HG03457 (cell line): ENCODE measurements around the gene AQP1.

Experiments
- ATAC-seq: cut with Tn5 transposase; IDR thresholded peaks from one replicate; pipeline ENCODE4 v1.9.1; 2021; ENCODE audit warnings: moderate number of reproducible peaks; ENCODE audit not compliant: unreplicated experiment

AQP1 gene

GRCh38 chr7:30911561-30911969, at the start of gene AQP1:
TSS of gene AQP1 (plus strand) at chr7:30911853. CDS start at chr7:30911910, 57 bp downstream.
- ATAC-seq = no peak

- ATAC-seq = no peak
Observed at GRCh38 chr7:30862995-30863705, 48.5 kb upstream of the AQP1 start.

GRCh38 chr7:30863706-30864035, 48.0 kb upstream of the AQP1 start:
- no peak for ATAC-seq

GRCh38 chr7:30864101-30864500, 47.6 kb upstream of the AQP1 start:
- ATAC-seq = no peak

GRCh38 chr7:30865076-30865475, 46.6 kb upstream of the AQP1 start:
- ATAC-seq = no peak

GRCh38 chr7:30865821-30866220, 45.8 kb upstream of the AQP1 start:
- no peak for ATAC-seq

- ATAC-seq = no peak
Observed at GRCh38 chr7:30866939-30867338, 44.7 kb upstream of the AQP1 start.

- no peak for ATAC-seq
Observed at GRCh38 chr7:30867483-30867882, 44.2 kb upstream of the AQP1 start.

- ATAC-seq = no peak
Observed at GRCh38 chr7:30869794-30870611, 41.6 kb upstream of the AQP1 start.

GRCh38 chr7:30870821-30871518, 40.7 kb upstream of the AQP1 start:
- ATAC-seq = no peak

GRCh38 chr7:30871655-30872054, 40.0 kb upstream of the AQP1 start:
- ATAC-seq = no peak

- no peak for ATAC-seq
Observed at GRCh38 chr7:30873207-30873606, 38.4 kb upstream of the AQP1 start.

GRCh38 chr7:30873656-30874055, 38.0 kb upstream of the AQP1 start:
- no peak for ATAC-seq

- no peak for ATAC-seq
Observed at GRCh38 chr7:30874656-30875302, 36.9 kb upstream of the AQP1 start.

- ATAC-seq = no peak
Observed at GRCh38 chr7:30877015-30877769, 34.5 kb upstream of the AQP1 start.

- ATAC-seq = no peak
Observed at GRCh38 chr7:30877993-30878392, 33.7 kb upstream of the AQP1 start.

GRCh38 chr7:30879139-30880124, 32.2 kb upstream of the AQP1 start:
- no peak for ATAC-seq

GRCh38 chr7:30880125-30880720, 31.4 kb upstream of the AQP1 start:
- ATAC-seq = no peak

- ATAC-seq = no peak
Observed at GRCh38 chr7:30880941-30881340, 30.7 kb upstream of the AQP1 start.
